Uterus (tissue), 4 donors: Measurements from ENCODE around the gene ASTN2. TPM values are rescaled to one million over a fixed set of nuclear protein-coding genes. Genes with fewer than 3 reads are reported as not detected.

ENCODE experiments used
- DNase-seq, 2 donors: peaks; one replicate each; pipeline ENCODE4 v3.0.0-alpha.2; 2019 to 2020
- H3K27ac ChIP-seq, 2 donors: fragments of 200-600 bp; sonication (generic); 1 replicate in 1 of 2; 2 replicates in 1 of 2; pipeline ENCODE4 v1.5.1; 2016 to 2018
- H3K27me3 ChIP-seq, 2 donors: fragments of 200-600 bp; sonication (generic); one replicate each; pipeline ENCODE4 v1.5.1; 2018 to 2019; ENCODE audit warnings: control low read depth in 1 of 2
- H3K36me3 ChIP-seq, 2 donors: fragments of 200-600 bp; sonication (generic); one replicate each; pipeline ENCODE4 v1.5.1; 2019; ENCODE audit warnings: control low read depth in 1 of 2
- H3K4me1 ChIP-seq, 2 donors: fragments of 200-600 bp; sonication (generic); one replicate each; pipeline ENCODE4 v1.5.1; 2018 to 2019; ENCODE audit warnings: control low read depth in 1 of 2
- H3K4me3 ChIP-seq, 2 donors: fragments of 200-600 bp; sonication (generic); 1 replicate in 1 of 2; 2 replicates in 1 of 2; pipeline ENCODE4 v1.5.1; 2018 to 2019; ENCODE audit warnings: mild to moderate bottlenecking in 1 of 2
- H3K9me3 ChIP-seq, 2 donors: fragments of 200-600 bp; sonication (generic); one replicate each; pipeline ENCODE4 v1.5.1; 2019; ENCODE audit warnings: control low read depth in 1 of 2
- POLR2A ChIP-seq, 2 donors: fragments of 450-650 bp; IDR thresholded peaks; one replicate each; pipeline ENCODE4 v1.6.1; 2016; ENCODE audit warnings: antibody characterized with exemption in 2 of 2, mild to moderate bottlenecking in 1 of 2, moderate library complexity in 1 of 2
- intact Hi-C: fragments of 100-400 bp; cut with DNase I; formaldehyde crosslinking; loops from one replicate; pipeline ENCODE4 v1.15.1; 2023; ENCODE audit warnings: low total_unique reads
- total RNA-seq, 4 donors: library from RNA; depleted of rRNA in 3 of 4; stranded (reverse); fragments of >200 nt in 3 of 4; gene quantifications; one replicate each; pipeline versions ENCODE4 v1.1.0 to v1.2.4, GENCODE V29; 2014 to 2023
- TF ChIP-seq, protein P1 (sequence below), 4 experiments: fragments of 200-600 bp in 2 of 4; fragments of 450-650 bp in 2 of 4; sonication (generic) in 2 of 4; IDR thresholded peaks; one replicate each; pipeline ENCODE4 v1.5.1; 2016 to 2019; ENCODE audit warnings: antibody characterized with exemption in 4 of 4, mild to moderate bottlenecking in 2 of 4, moderate library complexity in 1 of 4
- donor health status: DM: yes; HTN: yes; CAD: no.

The ASTN2 gene
- total RNA-seq, 4 donors from 2014 or later, result 1.8 to 8.6 (median 6.7) TPM

DNA sequence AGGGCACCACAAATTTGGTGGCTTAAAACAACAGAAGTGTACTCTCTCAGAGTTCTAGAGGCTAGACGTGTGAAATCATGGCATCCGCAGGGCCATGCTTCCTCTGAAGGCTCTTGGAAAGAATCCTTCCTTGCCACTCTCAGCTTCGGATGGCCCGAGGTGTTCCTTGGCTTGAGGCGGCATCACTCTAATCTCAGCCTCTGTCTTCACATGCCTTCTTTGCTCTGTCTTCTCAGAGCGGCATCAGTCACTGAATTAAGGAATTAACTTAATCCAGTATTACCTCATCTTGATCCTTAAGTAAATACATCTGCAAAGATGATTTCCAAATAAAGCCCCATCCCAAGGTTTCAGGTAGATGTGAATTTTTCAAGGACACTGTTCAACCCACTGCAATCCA is 938.9 kb downstream of the ASTN2 start:
- DNase-seq, result no peak
- Histone ChIP-seq H3K4me3 (no peak overlapping the region), H3K9me3 (no peaks in the 10 kb centered on the region), H3K27ac (peak overlapping the region; percentile 72 to 77), H3K4me1 (no peaks in the 10 kb centered on the region), H3K36me3 (no peaks in the 10 kb centered on the region), H3K27me3 (no peaks in the 10 kb centered on the region)
- intact Hi-C loops, result no loop called here
- TF ChIP-seq, protein P1, sequence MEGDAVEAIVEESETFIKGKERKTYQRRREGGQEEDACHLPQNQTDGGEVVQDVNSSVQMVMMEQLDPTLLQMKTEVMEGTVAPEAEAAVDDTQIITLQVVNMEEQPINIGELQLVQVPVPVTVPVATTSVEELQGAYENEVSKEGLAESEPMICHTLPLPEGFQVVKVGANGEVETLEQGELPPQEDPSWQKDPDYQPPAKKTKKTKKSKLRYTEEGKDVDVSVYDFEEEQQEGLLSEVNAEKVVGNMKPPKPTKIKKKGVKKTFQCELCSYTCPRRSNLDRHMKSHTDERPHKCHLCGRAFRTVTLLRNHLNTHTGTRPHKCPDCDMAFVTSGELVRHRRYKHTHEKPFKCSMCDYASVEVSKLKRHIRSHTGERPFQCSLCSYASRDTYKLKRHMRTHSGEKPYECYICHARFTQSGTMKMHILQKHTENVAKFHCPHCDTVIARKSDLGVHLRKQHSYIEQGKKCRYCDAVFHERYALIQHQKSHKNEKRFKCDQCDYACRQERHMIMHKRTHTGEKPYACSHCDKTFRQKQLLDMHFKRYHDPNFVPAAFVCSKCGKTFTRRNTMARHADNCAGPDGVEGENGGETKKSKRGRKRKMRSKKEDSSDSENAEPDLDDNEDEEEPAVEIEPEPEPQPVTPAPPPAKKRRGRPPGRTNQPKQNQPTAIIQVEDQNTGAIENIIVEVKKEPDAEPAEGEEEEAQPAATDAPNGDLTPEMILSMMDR (IDR thresholded peaks at IDR 0.05), result no peak
- TF ChIP-seq POLR2A (IDR thresholded peaks at IDR 0.05), result no peak

DNA sequence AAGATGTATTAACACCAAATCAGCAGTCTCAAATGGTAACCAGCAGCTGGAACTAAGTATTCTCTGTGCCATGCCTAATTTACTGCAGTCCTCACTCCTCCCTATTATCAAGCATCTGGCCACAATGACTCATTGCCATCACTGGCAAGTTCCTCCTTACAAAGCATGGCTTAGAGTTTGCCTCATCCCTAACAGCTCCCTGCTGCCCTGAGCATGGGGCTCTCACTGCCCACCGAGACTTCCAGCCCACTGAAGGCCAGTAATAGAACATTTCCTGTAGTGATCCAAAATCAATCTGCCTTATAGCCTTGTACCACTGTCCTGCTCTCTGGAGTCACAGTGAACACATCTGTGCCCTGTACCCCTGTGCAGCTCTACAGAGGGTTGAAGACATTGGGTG is 939.7 kb downstream of the ASTN2 start:
- H3K9me3 ChIP-seq, result no peaks in the 10 kb centered on the region
- DNase-seq, result no peak
- intact Hi-C loops, result no loop called here
- H3K27me3 ChIP-seq, result no peaks in the 10 kb centered on the region
- no peaks in the 10 kb centered on the region for H3K4me1 ChIP-seq
- H3K4me3 ChIP-seq, result no peak overlapping the region
- H3K36me3 ChIP-seq, result no peaks in the 10 kb centered on the region
- TF ChIP-seq, protein P1 (IDR thresholded peaks at IDR 0.05), result no peak
- TF ChIP-seq POLR2A (IDR thresholded peaks at IDR 0.05), result no peak
- no peak overlapping the region for H3K27ac ChIP-seq

DNA sequence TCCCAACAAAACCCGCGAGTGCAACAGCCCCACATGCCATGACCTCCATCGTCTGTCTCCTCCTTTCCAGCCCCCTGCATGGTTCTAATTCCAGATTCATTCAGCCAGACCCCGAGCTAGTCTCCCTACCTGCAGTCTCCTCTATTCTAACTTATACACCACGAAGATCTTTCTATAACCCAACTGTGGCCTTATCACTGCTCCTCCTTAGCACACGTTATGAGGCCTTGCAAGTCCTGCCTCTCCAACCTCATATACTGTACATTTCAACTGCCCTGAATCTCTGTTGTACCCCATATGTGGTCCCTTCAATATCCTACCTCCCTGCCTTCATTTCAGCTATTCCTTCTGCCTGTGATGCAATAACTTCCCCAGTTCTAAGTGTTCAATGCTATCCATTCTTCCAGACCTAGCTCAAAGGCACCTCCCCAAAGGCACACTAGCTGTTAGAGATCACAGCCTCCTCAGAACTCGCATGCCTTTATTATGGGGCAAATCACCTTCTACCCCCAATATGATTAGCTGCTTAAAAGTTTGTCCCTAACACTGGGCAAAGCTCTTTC is 942.8 kb downstream of the ASTN2 start:
- Histone ChIP-seq H3K27me3 (no peaks in the 10 kb centered on the region), H3K4me3 (no peak overlapping the region), H3K27ac (peak overlapping the region in 1 of 2 donors; percentile 69), H3K9me3 (no peaks in the 10 kb centered on the region), H3K36me3 (no peaks in the 10 kb centered on the region), H3K4me1 (no peaks in the 10 kb centered on the region)
- DNase-seq, result no peak
- no peak for TF ChIP-seq POLR2A (IDR thresholded peaks at IDR 0.05)
- TF ChIP-seq, protein P1 (IDR thresholded peaks at IDR 0.05), result no peak
- intact Hi-C loops, result no loop called here

DNA sequence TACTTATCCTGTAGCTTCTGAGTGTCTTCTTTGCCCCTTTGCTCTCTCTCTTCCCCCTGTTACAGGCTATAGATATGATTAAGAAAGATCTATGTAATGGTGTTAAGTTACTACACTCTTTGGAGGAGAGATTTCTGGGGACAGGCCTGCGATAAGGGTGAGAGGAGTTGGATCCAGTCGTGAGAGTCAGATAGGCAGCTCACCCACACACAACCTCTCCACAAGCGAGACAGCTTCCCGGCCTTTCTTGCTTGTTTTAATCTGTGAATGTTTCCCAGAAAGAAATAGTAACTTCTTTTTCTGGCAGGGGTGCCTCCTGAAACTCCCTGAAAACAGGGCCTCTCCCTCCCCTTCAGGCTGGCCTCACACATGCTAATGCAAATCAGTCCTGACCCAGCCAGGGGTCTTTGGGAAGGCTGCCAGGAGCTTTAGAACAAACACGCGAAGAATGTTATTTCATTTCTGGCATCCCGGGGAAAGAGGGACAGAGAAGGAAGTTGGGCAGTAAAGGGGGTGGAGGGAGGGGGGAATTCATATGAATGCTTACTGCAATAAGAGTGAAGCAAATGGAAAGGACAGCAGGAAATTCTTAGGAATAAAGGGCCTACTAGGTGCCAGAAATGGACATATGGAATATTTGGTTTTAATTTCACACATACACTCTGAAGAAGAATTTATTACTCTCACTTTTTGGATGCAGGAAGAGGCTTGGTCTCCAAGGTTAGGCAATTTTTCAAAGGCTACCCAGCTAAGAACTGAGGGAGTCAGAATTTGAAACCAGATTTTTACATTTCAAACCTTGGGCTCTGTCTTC is 943.6 kb downstream of the ASTN2 start:
- intact Hi-C loops, result no loop called here
- Histone ChIP-seq H3K36me3 (no peaks in the 10 kb centered on the region), H3K4me1 (no peaks in the 10 kb centered on the region), H3K27ac (peak overlapping the region; percentile 69), H3K27me3 (no peaks in the 10 kb centered on the region), H3K9me3 (no peaks in the 10 kb centered on the region), H3K4me3 (no peak overlapping the region)
- TF ChIP-seq, protein P1 (IDR thresholded peaks at IDR 0.05), result no peak
- no peak for TF ChIP-seq POLR2A (IDR thresholded peaks at IDR 0.05)
- peak; percentile 49 to 67 for DNase-seq

DNA sequence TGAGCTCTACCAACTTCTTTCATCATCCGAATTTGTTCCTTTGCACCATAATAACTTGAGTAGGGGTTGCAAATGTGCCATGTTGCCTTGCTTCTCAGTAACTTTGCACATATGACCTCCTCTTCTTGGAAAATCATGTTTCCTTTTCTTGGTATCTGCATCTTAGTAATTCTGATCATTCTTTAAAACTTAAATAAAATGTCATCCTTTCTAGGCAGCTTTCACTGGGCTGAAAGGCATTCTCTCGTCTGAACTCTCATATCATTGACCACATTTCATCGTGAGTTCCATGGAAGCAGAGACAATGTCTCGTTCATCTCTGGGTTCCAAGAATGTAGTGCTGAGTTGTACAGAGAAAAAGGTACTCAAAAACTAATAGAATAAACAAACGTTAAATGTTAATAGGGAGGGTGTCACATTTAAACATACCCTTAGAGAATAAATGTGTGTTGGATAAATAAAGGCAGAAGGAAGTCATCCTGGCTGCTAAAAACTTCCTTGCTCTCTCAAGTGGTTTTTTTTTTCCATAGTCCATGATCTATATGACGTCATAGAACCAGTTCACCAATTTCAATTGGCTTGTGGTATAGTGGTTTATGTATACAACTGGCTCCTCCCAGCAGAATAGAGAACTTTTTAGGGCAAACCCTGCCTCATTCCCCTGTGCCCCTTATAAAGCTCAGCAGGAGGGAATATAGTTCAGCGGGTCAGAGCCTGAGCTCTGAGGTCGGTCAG is 945.9 kb downstream of the ASTN2 start:
- H3K27ac ChIP-seq, result no peak overlapping the region
- no peak for DNase-seq
- no peaks in the 10 kb centered on the region for H3K4me1 ChIP-seq
- H3K27me3 ChIP-seq, result no peaks in the 10 kb centered on the region
- intact Hi-C loops, result no loop called here
- H3K9me3 ChIP-seq, result no peaks in the 10 kb centered on the region
- no peak overlapping the region for H3K4me3 ChIP-seq
- no peak for TF ChIP-seq POLR2A (IDR thresholded peaks at IDR 0.05)
- TF ChIP-seq, protein P1 (IDR thresholded peaks at IDR 0.05), result no peak
- no peaks in the 10 kb centered on the region for H3K36me3 ChIP-seq
